ENCODE results near the gene HIRA.

GRCh38 chr22:19411690-19412045 lies 19.9 kb downstream of the HIRA start:
- no peak for TF ChIP-seq POLR2AphosphoS5 (IDR thresholded peaks at IDR 0.05; ENCODE audit: low read depth)
- no peak for TF ChIP-seq EZH2 (IDR thresholded peaks at IDR 0.05; ENCODE audit: low read depth, unreplicated experiment)
- no peak for TF ChIP-seq CREB1 (CRISPR knock-in tag; IDR thresholded peaks at IDR 0.05; ENCODE audit: low read depth)
- TF ChIP-seq EZH2phosphoT487 (IDR thresholded peaks at IDR 0.05; ENCODE audit: unreplicated experiment), result no peak
